GM12801 (cell line): ENCODE measurements around the gene UBIAD1.

Experiments used
- CTCF ChIP-seq: IDR thresholded peaks from one replicate; pipeline ENCODE4 v1.5.1; 2011; ENCODE audit warnings: control low read depth; ENCODE audit not compliant: insufficient read length; ENCODE audit errors: extremely low read depth

Gene UBIAD1, protein sequence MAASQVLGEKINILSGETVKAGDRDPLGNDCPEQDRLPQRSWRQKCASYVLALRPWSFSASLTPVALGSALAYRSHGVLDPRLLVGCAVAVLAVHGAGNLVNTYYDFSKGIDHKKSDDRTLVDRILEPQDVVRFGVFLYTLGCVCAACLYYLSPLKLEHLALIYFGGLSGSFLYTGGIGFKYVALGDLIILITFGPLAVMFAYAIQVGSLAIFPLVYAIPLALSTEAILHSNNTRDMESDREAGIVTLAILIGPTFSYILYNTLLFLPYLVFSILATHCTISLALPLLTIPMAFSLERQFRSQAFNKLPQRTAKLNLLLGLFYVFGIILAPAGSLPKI

DNA sequence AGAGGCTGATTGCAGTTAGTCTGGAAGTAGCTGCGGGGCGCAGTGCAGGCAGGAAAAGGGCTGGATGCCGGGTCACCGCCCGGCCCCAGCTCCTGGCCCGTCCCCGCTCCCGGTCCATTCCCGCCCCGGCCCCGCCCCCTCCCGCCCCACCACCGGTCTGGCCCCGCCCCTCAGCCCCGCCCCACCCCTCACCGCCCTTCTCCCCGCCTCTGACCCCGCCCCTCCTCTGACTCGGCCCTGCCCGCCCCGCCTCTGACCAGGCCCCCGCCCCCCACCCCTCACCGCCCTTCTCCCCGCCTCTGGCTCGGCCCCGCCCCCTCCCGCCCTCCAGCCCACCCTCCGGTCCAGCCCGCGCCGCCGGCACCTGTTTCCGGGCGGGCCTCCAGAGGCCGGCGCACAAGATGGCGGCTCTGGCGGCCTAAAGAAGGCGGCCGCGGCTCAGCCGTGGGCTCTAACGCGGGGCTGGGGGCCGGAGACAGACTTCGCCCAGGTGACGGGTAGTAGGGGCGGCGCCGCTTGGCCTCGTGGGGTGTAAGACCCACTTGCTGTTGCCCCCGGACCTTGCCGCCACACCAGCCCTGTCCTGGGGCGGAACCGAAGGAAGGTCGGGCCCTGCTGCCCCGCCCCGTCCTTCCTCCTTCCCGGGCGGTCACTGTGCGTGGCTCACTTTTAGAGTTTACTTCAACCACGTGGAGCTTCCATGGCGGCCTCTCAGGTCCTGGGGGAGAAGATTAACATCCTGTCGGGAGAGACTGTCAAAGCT, at the start of gene UBIAD1:
UBIAD1 (plus strand) TSS at position 367 of the 763 bp plus-strand sequence; CDS start at position 701, 334 bp downstream.
- no peak for TF ChIP-seq CTCF

GRCh38 chr1:11227106-11228077, 45.6 kb upstream of the UBIAD1 start:
- TF ChIP-seq CTCF, result no peak

- TF ChIP-seq CTCF, result no peak
These were observed 43.8 kb upstream of the UBIAD1 start for GRCh38 chr1:11229203-11229602.

- no peak for TF ChIP-seq CTCF
These were observed 39.8 kb upstream of the UBIAD1 start for GRCh38 chr1:11233208-11233607.

GRCh38 chr1:11237356-11237755, 35.6 kb upstream of the UBIAD1 start:
- no peak for TF ChIP-seq CTCF

GRCh38 chr1:11238311-11238710, 34.7 kb upstream of the UBIAD1 start:
- TF ChIP-seq CTCF, result no peak

DNA sequence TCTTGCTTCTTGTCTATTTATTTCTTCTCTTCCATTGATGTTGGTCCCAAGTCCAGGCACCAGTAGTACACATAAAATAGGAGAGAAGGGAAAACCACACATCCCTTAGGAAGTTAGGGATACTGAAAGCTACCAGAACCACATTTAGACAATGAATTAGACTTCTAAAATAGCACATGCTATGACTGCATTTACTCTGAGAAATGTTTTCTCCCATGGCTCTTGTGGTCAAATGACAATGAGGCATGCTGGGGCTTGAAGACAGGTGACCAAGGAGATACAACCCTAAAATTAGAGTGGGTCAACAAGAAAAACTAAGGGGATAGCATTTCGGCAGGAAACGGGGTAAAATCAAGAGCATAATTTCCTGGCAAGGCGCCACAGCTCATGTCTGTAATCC, 27.8 kb upstream of the UBIAD1 start:
- TF ChIP-seq CTCF, result no peak
